ENCODE data around the gene MKRN3.
A peak's percentile ranks its signal among the peaks of the same experiment; 100 is the strongest.

MKRN3 gene

DNA sequence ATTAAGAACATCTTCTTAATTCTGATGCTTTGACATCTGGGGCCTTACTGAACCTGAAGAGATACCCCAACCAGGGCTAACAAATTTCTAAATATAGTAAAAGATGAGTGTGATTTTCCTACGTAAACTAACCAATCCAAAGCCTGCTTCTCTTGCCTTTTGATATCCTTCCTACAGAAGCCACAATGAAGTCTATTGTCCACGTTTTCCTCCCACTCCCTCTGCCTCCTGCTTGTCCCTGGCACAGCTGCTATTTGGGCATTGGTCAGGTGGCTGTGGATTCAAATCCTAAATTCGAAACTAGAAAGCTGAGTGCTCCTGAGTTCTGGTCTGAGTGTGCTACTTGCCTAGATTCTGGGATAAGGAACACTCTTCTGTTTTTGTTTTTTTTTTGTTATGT is 17.4 kb upstream of the MKRN3 start:
- H4K20me1 ChIP-seq, result no peaks in the 10 kb centered on the region

GRCh38 chr15:23561914-23562313 is 3.6 kb upstream of the MKRN3 start:
- TF ChIP-seq Cebpa-rat (IDR thresholded peaks at IDR 0.05), result no peak
- H3K9me3 ChIP-seq, result no peaks in the 10 kb centered on the region
- no peaks in the 10 kb centered on the region for H3K27me3 ChIP-seq
- H3K4me1 ChIP-seq, result peaks cover 28% of the 10 kb centered on the region
- no peak overlapping the region for H3K4me2 ChIP-seq
- H3K9ac ChIP-seq, result no peak overlapping the region
- no peaks in the 10 kb centered on the region for H4K20me1 ChIP-seq
- no peak overlapping the region for H3K27ac ChIP-seq
- no peaks in the 10 kb centered on the region for H3K36me3 ChIP-seq
- H3K4me3 ChIP-seq, result no peak overlapping the region

More for the DNA sequence above, 17.4 kb upstream of the MKRN3 start:
- Histone ChIP-seq H3K27me3 (no peaks in the 10 kb centered on the region), H3K4me3 (no peak overlapping the region), H3K9me3 (no peaks in the 10 kb centered on the region; the same call in 1 of the 2 replicates), H3K9ac (no peak overlapping the region), H3K4me2 (no peak overlapping the region), H3K36me3 (no peaks in the 10 kb centered on the region), H3K27ac (no peak overlapping the region), H3K4me1 (peaks cover 36% of the 10 kb centered on the region)
- no peak for TF ChIP-seq Cebpa-rat (IDR thresholded peaks at IDR 0.05)

- Histone ChIP-seq H3K4me1 (peaks cover 41% of the 10 kb centered on the region), H3K9ac (no peak overlapping the region), H3K4me2 (peak overlapping the region; percentile 82), H3K27ac (peak overlapping the region; percentile 98), H3K9me3 (no peaks in the 10 kb centered on the region), H3K36me3 (no peaks in the 10 kb centered on the region), H3K4me3 (0 out of 2 replicates have a peak overlapping the region, but pooled peaks have one; percentile 65), H4K20me1 (no peaks in the 10 kb centered on the region), H3K27me3 (no peaks in the 10 kb centered on the region)
- TF ChIP-seq Cebpa-rat (IDR thresholded peaks at IDR 0.05), result no peak
Measured at GRCh38 chr15:23564821-23565394, 566 bp upstream of the MKRN3 start.

- H3K4me1 ChIP-seq, result peaks cover 33% of the 10 kb centered on the region
- peak overlapping the region; percentile 65 for H3K4me3 ChIP-seq
- H3K27ac ChIP-seq, result peak overlapping the region; percentile 98
- H4K20me1 ChIP-seq, result no peaks in the 10 kb centered on the region
- H3K36me3 ChIP-seq, result no peaks in the 10 kb centered on the region
- H3K9me3 ChIP-seq, result no peaks in the 10 kb centered on the region
- no peaks in the 10 kb centered on the region for H3K27me3 ChIP-seq
- peak overlapping the region; percentile 87 for H3K9ac ChIP-seq
- no peak for TF ChIP-seq Cebpa-rat (IDR thresholded peaks at IDR 0.05)
- peak overlapping the region; percentile 82 for H3K4me2 ChIP-seq
Measured at GRCh38 chr15:23566071-23566554, 639 bp downstream of the MKRN3 start.

- H3K27me3 ChIP-seq, result no peaks in the 10 kb centered on the region
- no peak overlapping the region; the same call in 1 of the 2 replicates for H3K9ac ChIP-seq
- H3K9me3 ChIP-seq, result no peaks in the 10 kb centered on the region
- H3K4me1 ChIP-seq, result peaks cover 33% of the 10 kb centered on the region
- peak overlapping the region; percentile 73 for H3K4me2 ChIP-seq
- no peak for TF ChIP-seq Cebpa-rat (IDR thresholded peaks at IDR 0.05)
- peak overlapping the region; percentile 57 for H3K27ac ChIP-seq
- peak overlapping the region; percentile 65; the same call in 1 of the 2 replicates for H3K4me3 ChIP-seq
- no peaks in the 10 kb centered on the region for H4K20me1 ChIP-seq
- H3K36me3 ChIP-seq, result no peaks in the 10 kb centered on the region
Measured at GRCh38 chr15:23566651-23567050, 1.2 kb downstream of the MKRN3 start.

DNA sequence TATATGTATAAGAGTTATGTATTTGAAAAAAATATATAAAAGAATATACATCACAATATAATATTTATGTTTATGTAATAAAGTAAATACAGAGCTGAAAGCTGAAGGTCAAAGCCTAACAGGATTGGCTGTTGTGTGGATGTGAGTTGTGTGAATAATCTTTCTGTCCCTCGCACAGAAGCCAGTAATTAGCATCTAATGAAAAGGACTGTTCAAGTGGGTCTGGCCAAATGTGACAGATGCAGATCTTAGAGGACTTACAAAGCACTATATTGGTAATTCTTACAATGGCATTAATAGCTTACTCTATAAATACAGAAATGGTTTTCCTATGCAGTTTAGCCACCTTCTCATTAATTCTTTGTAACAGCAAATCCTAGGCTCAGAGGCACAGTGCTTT is 2.4 kb downstream of the MKRN3 start:
- H3K4me3 ChIP-seq, result no peak overlapping the region
- no peak overlapping the region for H3K27ac ChIP-seq
- no peaks in the 10 kb centered on the region for H4K20me1 ChIP-seq
- H3K9ac ChIP-seq, result no peak overlapping the region
- no peak for TF ChIP-seq Cebpa-rat (IDR thresholded peaks at IDR 0.05)
- peaks cover 33% of the 10 kb centered on the region for H3K4me1 ChIP-seq
- no peaks in the 10 kb centered on the region for H3K9me3 ChIP-seq
- no peaks in the 10 kb centered on the region for H3K27me3 ChIP-seq
- 0 out of 2 replicates have a peak overlapping the region, but pooled peaks have one; percentile 26 for H3K4me2 ChIP-seq
- H3K36me3 ChIP-seq, result no peaks in the 10 kb centered on the region

DNA sequence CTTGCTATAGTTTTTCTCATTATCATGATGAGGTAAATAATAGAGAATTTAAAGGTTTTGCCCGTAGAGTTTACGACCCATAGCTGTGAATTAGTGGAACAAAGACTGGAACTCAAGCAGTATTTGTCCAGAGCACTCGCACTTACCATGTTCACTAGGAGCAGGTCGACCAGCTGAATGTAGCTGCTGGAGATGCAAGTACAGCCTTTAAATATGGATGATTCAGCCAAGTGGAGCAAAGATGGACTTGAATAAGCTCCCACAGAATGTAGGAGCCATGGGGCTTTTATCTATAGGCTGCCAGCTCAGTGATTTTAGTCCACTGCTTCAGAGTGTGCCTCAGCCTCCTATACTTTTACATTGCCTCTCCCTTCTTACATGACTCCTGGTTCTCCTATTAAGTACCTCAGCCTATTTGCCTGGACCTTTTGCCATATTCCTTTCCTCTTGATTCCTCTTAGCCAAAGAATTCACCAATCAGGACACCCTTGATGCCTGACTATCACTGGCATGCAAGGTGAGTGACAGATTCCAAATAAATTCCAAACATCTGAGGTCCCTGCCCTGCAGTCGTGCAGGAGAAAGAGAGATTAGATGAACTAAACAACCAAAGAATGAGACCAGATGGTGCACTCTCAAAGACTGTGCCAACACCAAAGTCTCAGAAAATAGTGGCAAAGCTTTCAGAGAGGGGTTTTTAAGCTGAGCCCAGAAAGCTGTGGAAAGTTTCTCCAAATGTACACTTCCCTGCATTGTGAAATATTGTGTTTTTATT is 3.9 kb downstream of the MKRN3 start:
- TF ChIP-seq Cebpa-rat (IDR thresholded peaks at IDR 0.05), result no peak
- Histone ChIP-seq H3K36me3 (no peaks in the 10 kb centered on the region), H3K4me1 (peaks cover 33% of the 10 kb centered on the region), H4K20me1 (no peaks in the 10 kb centered on the region), H3K9me3 (no peaks in the 10 kb centered on the region), H3K4me3 (no peak overlapping the region), H3K4me2 (no peak overlapping the region), H3K27me3 (no peaks in the 10 kb centered on the region), H3K27ac (no peak overlapping the region), H3K9ac (no peak overlapping the region)

- Histone ChIP-seq H3K4me2 (no peak overlapping the region), H3K9me3 (no peaks in the 10 kb centered on the region), H3K27me3 (no peaks in the 10 kb centered on the region), H3K36me3 (no peaks in the 10 kb centered on the region), H3K4me3 (no peak overlapping the region), H3K9ac (no peak overlapping the region), H3K4me1 (peaks cover 23% of the 10 kb centered on the region), H3K27ac (no peak overlapping the region), H4K20me1 (no peaks in the 10 kb centered on the region)
- no peak for TF ChIP-seq Cebpa-rat (IDR thresholded peaks at IDR 0.05)
Measured at GRCh38 chr15:23570486-23570885, 5.0 kb downstream of the MKRN3 start.

DNA sequence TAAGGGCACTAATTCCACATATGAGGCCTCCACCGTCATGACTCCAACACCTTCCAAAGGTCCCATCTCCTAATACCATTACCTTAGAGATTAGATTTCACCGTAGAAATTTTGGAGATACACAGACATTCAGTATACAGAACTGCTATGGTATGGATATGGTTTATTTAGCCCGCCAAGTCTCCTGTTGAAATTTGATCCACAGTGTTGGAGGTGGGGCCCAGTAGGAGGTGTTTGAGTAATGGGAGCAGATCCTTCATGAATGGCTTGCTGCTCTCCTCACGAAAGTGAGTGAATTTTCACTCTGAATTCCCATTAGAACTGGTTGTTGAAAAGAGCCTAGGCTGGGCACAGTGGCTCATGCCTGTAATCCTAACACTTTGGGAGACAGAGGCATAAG is 7.4 kb downstream of the MKRN3 start:
- Histone ChIP-seq H3K27me3 (no peaks in the 10 kb centered on the region), H4K20me1 (no peaks in the 10 kb centered on the region), H3K4me3 (no peak overlapping the region), H3K9ac (no peak overlapping the region), H3K4me1 (peaks cover 5% of the 10 kb centered on the region), H3K27ac (no peak overlapping the region), H3K36me3 (no peaks in the 10 kb centered on the region), H3K4me2 (no peak overlapping the region), H3K9me3 (no peaks in the 10 kb centered on the region)
- no peak for TF ChIP-seq Cebpa-rat (IDR thresholded peaks at IDR 0.05)

DNA sequence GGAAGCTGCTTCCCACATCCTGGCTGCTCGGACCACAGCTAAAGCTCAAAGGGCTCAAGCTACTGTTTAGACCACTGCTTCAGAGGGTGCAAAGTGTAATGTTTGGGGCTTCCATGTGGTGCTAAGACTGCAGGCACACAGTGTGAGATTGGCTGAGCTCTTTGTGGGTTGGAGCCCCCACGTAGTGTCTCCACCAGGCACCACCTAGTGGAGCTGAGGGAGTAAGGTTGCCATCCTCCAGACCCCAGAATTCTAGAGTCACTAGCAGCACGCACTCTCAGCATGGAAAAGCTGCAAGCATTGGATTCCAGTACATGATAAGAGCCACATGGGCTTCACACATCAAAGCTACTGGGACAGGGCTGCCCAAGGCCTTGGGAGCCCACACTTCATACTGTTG is 9.3 kb downstream of the MKRN3 start:
- Histone ChIP-seq H3K27ac (no peak overlapping the region), H3K36me3 (no peaks in the 10 kb centered on the region), H3K9me3 (no peaks in the 10 kb centered on the region), H3K4me2 (no peak overlapping the region), H4K20me1 (no peaks in the 10 kb centered on the region), H3K4me1 (no peaks in the 10 kb centered on the region), H3K27me3 (no peaks in the 10 kb centered on the region), H3K9ac (no peak overlapping the region), H3K4me3 (no peak overlapping the region)
- TF ChIP-seq Cebpa-rat (IDR thresholded peaks at IDR 0.05), result no peak
